Keratinocyte (primary cell): ENCODE data around the gene SUN1. TPM values are rescaled to one million over a fixed set of nuclear protein-coding genes. Genes with fewer than 3 reads are reported as not detected.
A peak's percentile ranks its signal among the peaks of the same experiment; 100 is the strongest.

Experiments
- DNase-seq: peaks from one replicate; pipeline ENCODE4 v3.0.0-alpha.2; 2011; ENCODE audit warnings: low read depth, missing footprints, low spot score
- FAIRE-seq: peaks from 2 replicates; lab custom pipeline; 2011; peaks lifted over from hg19 to GRCh38; lab: Jason Lieb, UNC
- H2AFZ ChIP-seq: 2 replicates; pipeline ENCODE4 v1.6.0; 2012; ENCODE audit warnings: low read length, control low read depth, inconsistent platforms; ENCODE audit not compliant: control insufficient read depth
- H3K27ac ChIP-seq: 2 replicates; pipeline ENCODE4 v1.5.1; 2011; ENCODE audit warnings: low read length; ENCODE audit not compliant: control insufficient read depth, insufficient read depth
- H3K27me3 ChIP-seq: 3 replicates; pipeline ENCODE4 v1.6.0; 2011; ENCODE audit warnings: low read length; ENCODE audit not compliant: control insufficient read depth, insufficient read depth; ENCODE audit errors: extremely low read depth
- H3K36me3 ChIP-seq, 2 experiments: 2 replicates in 1 of 2; 3 replicates in 1 of 2; pipeline ENCODE4 v1.5.1; 2011; ENCODE audit warnings: low read length in 2 of 2, mild to moderate bottlenecking in 1 of 2; ENCODE audit not compliant: control insufficient read depth in 2 of 2, insufficient read depth in 2 of 2; ENCODE audit errors: extremely low read depth in 1 of 2
- H3K4me1 ChIP-seq: 3 replicates; pipeline ENCODE4 v1.5.1; 2011; ENCODE audit warnings: low read length; ENCODE audit not compliant: control insufficient read depth, insufficient read depth; ENCODE audit errors: extremely low read depth
- H3K4me2 ChIP-seq: 3 replicates; pipeline ENCODE4 v1.6.0; 2011; ENCODE audit warnings: low read depth, low read length; ENCODE audit not compliant: control insufficient read depth, insufficient read depth; ENCODE audit errors: extremely low read depth
- H3K4me3 ChIP-seq, 3 experiments: fragments of 200-600 bp in 1 of 3; sonication (generic) in 1 of 3; 2 replicates in 2 of 3; 3 replicates in 1 of 3; pipeline ENCODE4 v1.5.1; 2011 to 2016; ENCODE audit warnings: low read length in 3 of 3, mild to moderate bottlenecking in 3 of 3, control low read depth in 2 of 3, inconsistent platforms in 1 of 3, low read depth in 1 of 3, mixed read lengths in 1 of 3, mixed run types in 1 of 3, moderate library complexity in 1 of 3; ENCODE audit not compliant: control insufficient read depth in 2 of 3, insufficient read depth in 2 of 3; ENCODE audit errors: extremely low read depth in 1 of 3
- H3K79me2 ChIP-seq: 2 replicates; pipeline ENCODE4 v1.6.0; 2012; ENCODE audit warnings: low read length; ENCODE audit not compliant: control insufficient read depth, insufficient read depth
- H3K9ac ChIP-seq: 3 replicates; pipeline ENCODE4 v1.6.0; 2011; ENCODE audit warnings: low read length; ENCODE audit not compliant: control insufficient read depth, insufficient read depth; ENCODE audit errors: extremely low read depth
- H3K9me1 ChIP-seq: 3 replicates; pipeline ENCODE4 v1.6.0; 2011; ENCODE audit warnings: low read length; ENCODE audit not compliant: control insufficient read depth, insufficient read depth; ENCODE audit errors: extremely low read depth
- H3K9me3 ChIP-seq: 2 replicates; pipeline ENCODE4 v1.5.1; 2012; ENCODE audit warnings: low read depth, low read length; ENCODE audit not compliant: control insufficient read depth
- H4K20me1 ChIP-seq: 3 replicates; pipeline ENCODE4 v1.6.0; 2011; ENCODE audit warnings: low read length; ENCODE audit not compliant: control insufficient read depth, insufficient read depth; ENCODE audit errors: extremely low read depth
- CTCF ChIP-seq, 3 experiments: IDR thresholded peaks in 1 of 3; conservative IDR thresholded peaks in 1 of 3; optimal IDR thresholded peaks in 1 of 3; 2 replicates in 2 of 3; 3 replicates in 1 of 3; pipeline versions ENCODE3 to v1.5.1; 2011; ENCODE audit warnings: low read length in 3 of 3, mild to moderate bottlenecking in 3 of 3, moderate library complexity in 2 of 3, control low read depth in 1 of 3, inconsistent platforms in 1 of 3; ENCODE audit not compliant: insufficient read depth in 2 of 3; ENCODE audit errors: extremely low read depth in 1 of 3
- EZH2 ChIP-seq: IDR thresholded peaks from one replicate; pipeline ENCODE4 v1.6.1; 2012; ENCODE audit warnings: inconsistent platforms, mild to moderate bottlenecking, low read length, moderate library complexity
- dilution Hi-C: fragments of 300-500 bp; cut with MboI; formaldehyde crosslinking; loops from one replicate; pipeline ENCODE4 v1.7.0; 2020; ENCODE audit warnings: low sequenced_read_pairs; ENCODE audit not compliant: extremely low pct_ligation_motif_present
- polyA plus RNA-seq, 5 experiments: library from polyadenylated mRNA; depleted of rRNA in 3 of 5; stranded (reverse) in 3 of 5; stranded (forward) in 1 of 5; unstranded in 1 of 5; fragments of >200 nt; gene quantifications; 1 replicate in 1 of 5; 2 replicates in 3 of 5; 3 replicates in 1 of 5; pipeline versions ENCODE4 v1.2.1 to v1.2.3, GENCODE V29; 2011 to 2012; ENCODE audit warnings: missing spikeins in 2 of 5, low read depth in 1 of 5, low replicate concordance in 1 of 5

SUN1 gene
- polyA plus RNA-seq, 1 donor (not counting 4 experiments of a cell fraction or from before 2014, with no cell fraction given) = 166 TPM

- dilution Hi-C loops = no loop called here
- H4K20me1 ChIP-seq = peaks cover 4% of the 10 kb centered on the region
Measured at GRCh38 chr7:825386-825785, 6.9 kb upstream of the SUN1 start.

DNA sequence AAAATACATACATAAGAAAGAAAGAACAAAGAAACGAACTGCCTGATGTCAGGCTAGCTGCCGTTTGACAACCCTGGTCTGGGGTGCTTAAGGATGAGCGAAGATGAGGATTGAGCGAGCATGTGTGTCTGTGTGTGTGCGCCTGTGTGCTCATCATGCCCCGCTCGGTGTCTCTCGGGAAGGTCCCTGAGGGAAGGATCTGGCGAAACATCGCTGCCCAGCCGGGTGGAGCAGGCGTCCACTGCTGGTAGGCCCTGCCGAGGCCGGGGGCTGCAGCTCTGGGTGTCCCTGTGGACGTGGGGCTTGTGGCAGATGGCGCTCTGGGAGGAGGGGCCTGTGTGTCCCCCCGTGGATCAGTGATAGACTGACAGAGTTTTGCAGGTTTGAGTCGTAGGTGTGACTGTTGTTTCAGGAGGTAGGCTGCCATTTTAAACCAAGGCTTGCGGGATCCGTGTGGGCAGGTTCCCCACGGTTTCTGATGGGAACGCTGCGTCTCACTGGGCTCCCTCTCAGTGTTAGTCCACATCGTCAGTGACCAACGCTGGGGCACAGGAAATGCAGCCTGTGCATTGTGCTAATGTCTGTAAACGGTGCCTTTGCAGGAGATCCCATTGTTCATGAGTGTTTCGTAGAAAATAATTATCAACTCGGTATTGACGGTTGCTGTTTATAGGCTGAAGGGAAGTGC lies 5.9 kb upstream of the SUN1 start:
- dilution Hi-C loops = no loop called here
- no peaks in the 10 kb centered on the region for H3K9me1 ChIP-seq
- H3K9me3 ChIP-seq = no peaks in the 10 kb centered on the region
- no peaks in the 10 kb centered on the region for H3K27me3 ChIP-seq
- no peak overlapping the region for H3K4me2 ChIP-seq
- H3K4me1 ChIP-seq = peaks cover 53% of the 10 kb centered on the region
- H3K36me3 ChIP-seq = peaks cover 0 to 22% of the 10 kb centered on the region in 2 experiments
- H3K4me3 ChIP-seq = no peak overlapping the region
- H3K27ac ChIP-seq = no peak overlapping the region
- no peaks in the 10 kb centered on the region for H4K20me1 ChIP-seq
- no peak overlapping the region for H2AFZ ChIP-seq
- peaks cover 87% of the 10 kb centered on the region for H3K79me2 ChIP-seq
- no peak for DNase-seq
- TF ChIP-seq EZH2 = no peak
- TF ChIP-seq CTCF (optimal IDR thresholded peaks at IDR 0.05 in 1 of 3, IDR thresholded peaks at IDR 0.05 in 1 of 3, conservative IDR thresholded peaks at IDR 0.05 in 1 of 3; ENCODE audit: extremely low read depth in 1 of 3, insufficient read depth in 2 of 3, low read length in 3 of 3) = no peak
- FAIRE-seq = no peak
- no peak overlapping the region for H3K9ac ChIP-seq

More at GRCh38 chr7:825386-825785, 6.9 kb upstream of the SUN1 start:
- no peaks in the 10 kb centered on the region for H3K27me3 ChIP-seq
- FAIRE-seq = no peak
- H3K9ac ChIP-seq = no peak overlapping the region
- peaks cover 50% of the 10 kb centered on the region for H3K4me1 ChIP-seq
- no peak for DNase-seq
- TF ChIP-seq CTCF (optimal IDR thresholded peaks at IDR 0.05 in 1 of 3, IDR thresholded peaks at IDR 0.05 in 1 of 3, conservative IDR thresholded peaks at IDR 0.05 in 1 of 3; ENCODE audit: extremely low read depth in 1 of 3, insufficient read depth in 2 of 3, low read length in 3 of 3) = no peak
- no peak for TF ChIP-seq EZH2
- H3K27ac ChIP-seq = peak overlapping the region; percentile 52
- H3K4me3 ChIP-seq = no peak overlapping the region
- H3K9me1 ChIP-seq = no peaks in the 10 kb centered on the region
- no peaks in the 10 kb centered on the region for H3K9me3 ChIP-seq
- peaks cover 0 to 22% of the 10 kb centered on the region in 2 experiments for H3K36me3 ChIP-seq
- no peak overlapping the region for H2AFZ ChIP-seq
- H3K79me2 ChIP-seq = peaks cover 94% of the 10 kb centered on the region
- no peak overlapping the region for H3K4me2 ChIP-seq
